Measurements from ENCODE around the gene NR3C1. TPM values are rescaled to one million over a fixed set of nuclear protein-coding genes. Genes with fewer than 3 reads are reported as not detected.

The NR3C1 gene
- total and polyA plus RNA-seq, 7 donors, result 5.5 to 65.6 (median 36.0) TPM

DNA sequence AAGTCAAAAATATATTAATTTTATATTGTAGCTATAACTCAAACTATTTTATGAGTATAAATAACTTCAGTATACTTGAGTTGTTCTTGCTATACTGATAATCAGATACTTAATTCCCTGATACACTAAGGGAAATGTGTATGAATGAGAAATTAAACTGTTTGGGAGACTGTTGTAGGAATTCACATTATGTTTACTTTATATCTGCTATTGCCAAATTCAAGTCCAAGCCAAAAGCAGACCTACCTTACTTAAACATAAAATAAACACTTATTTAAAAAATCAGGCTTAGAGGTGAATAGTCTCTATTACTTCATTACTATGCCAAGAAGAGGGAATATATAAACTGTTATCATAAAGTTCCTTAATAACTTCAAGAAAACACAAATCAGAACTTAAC is 13.2 kb downstream of the NR3C1 start:
- H3K4me3 ChIP-seq, result no peak overlapping the region
- DNase-seq, result no peak
- intact Hi-C loops (cut with DNase I), result no loop called here
- TF ChIP-seq, protein P1, sequence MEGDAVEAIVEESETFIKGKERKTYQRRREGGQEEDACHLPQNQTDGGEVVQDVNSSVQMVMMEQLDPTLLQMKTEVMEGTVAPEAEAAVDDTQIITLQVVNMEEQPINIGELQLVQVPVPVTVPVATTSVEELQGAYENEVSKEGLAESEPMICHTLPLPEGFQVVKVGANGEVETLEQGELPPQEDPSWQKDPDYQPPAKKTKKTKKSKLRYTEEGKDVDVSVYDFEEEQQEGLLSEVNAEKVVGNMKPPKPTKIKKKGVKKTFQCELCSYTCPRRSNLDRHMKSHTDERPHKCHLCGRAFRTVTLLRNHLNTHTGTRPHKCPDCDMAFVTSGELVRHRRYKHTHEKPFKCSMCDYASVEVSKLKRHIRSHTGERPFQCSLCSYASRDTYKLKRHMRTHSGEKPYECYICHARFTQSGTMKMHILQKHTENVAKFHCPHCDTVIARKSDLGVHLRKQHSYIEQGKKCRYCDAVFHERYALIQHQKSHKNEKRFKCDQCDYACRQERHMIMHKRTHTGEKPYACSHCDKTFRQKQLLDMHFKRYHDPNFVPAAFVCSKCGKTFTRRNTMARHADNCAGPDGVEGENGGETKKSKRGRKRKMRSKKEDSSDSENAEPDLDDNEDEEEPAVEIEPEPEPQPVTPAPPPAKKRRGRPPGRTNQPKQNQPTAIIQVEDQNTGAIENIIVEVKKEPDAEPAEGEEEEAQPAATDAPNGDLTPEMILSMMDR (IDR thresholded peaks at IDR 0.05), result no peak
- TF ChIP-seq EP300 (IDR thresholded peaks at IDR 0.05), result no peak
- no peak for TF ChIP-seq POLR2A (IDR thresholded peaks at IDR 0.05)
- no peak for TF ChIP-seq POLR2AphosphoS5 (IDR thresholded peaks at IDR 0.05)
- H3K27ac ChIP-seq, result no peak overlapping the region
- peaks cover 0 to 74% (median 39%) of the 10 kb centered on the region in 4 donors for H3K4me1 ChIP-seq
- H3K27me3 ChIP-seq, result no peaks in the 10 kb centered on the region
- peaks cover 0 to 6% (median under 1%) of the 10 kb centered on the region in 4 donors for H3K9me3 ChIP-seq
- H3K36me3 ChIP-seq, result no peaks in the 10 kb centered on the region

DNA sequence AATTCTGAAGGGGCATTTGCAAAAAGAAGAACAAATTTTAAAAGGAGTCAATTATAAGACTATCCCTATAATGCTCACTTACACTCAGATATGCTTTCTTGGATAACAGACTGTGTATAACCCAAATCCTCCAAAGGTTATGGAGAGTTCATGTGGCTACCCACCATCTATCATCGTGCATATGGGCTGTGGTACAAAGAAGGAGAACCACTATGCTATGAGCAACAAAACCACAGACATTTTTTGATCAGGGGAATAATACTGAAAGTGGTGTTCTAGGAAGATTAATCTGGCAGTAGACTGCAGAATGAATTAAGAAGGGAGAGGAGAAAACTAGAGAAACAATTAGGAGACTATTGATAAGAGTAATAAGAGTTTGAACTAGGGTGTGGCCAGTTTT is 16.8 kb downstream of the NR3C1 start:
- Histone ChIP-seq H3K9me3 (peaks cover 0 to 10% (median 6%) of the 10 kb centered on the region in 4 donors), H3K4me3 (no peak overlapping the region), H3K27me3 (no peaks in the 10 kb centered on the region), H3K27ac (no peak overlapping the region), H3K4me1 (peaks cover 0 to 40% (median 23%) of the 10 kb centered on the region in 4 donors), H3K36me3 (no peaks in the 10 kb centered on the region)
- intact Hi-C loops (cut with DNase I), result no loop called here
- 63 to 78% methylated on average over 1 of the region's 1 CpG for WGBS, 2 donors
- DNase-seq, result no peak
- TF ChIP-seq, protein P1 (IDR thresholded peaks at IDR 0.05), result no peak
- TF ChIP-seq POLR2A (IDR thresholded peaks at IDR 0.05) (no peak), EP300 (IDR thresholded peaks at IDR 0.05) (no peak), POLR2AphosphoS5 (IDR thresholded peaks at IDR 0.05) (no peak)

DNA sequence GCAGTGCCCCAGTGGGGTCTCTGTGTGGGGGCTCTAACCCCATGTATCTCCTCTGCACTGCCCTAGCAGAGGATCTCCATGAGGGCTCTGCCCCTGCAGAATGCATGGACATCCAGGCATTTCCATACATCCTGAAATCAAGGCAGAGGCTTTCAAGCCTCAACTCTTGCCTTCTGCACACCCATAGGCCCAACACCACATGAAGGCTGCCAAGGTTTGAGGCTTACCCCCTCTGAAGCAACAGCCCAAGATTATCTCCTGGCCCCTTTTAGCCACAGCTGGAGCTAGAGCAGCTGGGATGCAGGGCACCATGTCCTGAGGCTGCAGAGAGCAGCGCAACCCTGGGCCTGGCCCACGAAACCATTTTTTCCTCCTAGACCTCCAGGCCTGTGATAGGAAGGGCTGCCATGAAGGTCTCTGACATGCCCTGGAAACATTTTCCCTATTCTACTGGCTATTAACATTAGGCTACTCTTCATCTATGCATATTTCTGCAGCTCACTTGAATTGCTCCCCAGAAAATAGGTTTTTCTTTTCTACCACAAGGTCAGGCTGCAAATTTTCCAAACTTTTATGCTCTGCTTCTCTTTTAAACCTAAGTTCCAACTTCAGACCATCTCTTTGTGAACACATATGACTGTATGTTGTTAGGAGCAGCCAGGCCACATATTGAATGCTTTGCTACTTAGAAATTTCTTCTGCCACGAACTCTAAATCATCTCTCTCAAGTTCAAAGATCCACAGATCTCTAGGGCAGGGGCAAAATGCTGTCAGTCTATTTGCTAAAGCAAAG is 18.4 kb downstream of the NR3C1 start:
- WGBS, 2 donors, result 86 to 98% methylated on average over 3 of the region's 3 CpGs
- Histone ChIP-seq H3K27me3 (no peaks in the 10 kb centered on the region), H3K27ac (no peak overlapping the region), H3K9me3 (peaks cover 0 to 10% (median 6%) of the 10 kb centered on the region in 4 donors), H3K36me3 (no peaks in the 10 kb centered on the region), H3K4me1 (peaks cover 0 to 23% (median 10%) of the 10 kb centered on the region in 4 donors), H3K4me3 (no peak overlapping the region)
- intact Hi-C loops (cut with DNase I), result no loop called here
- TF ChIP-seq POLR2AphosphoS5 (IDR thresholded peaks at IDR 0.05) (no peak), EP300 (IDR thresholded peaks at IDR 0.05) (no peak), POLR2A (IDR thresholded peaks at IDR 0.05) (no peak)
- TF ChIP-seq, protein P1 (IDR thresholded peaks at IDR 0.05), result no peak
- no peak for DNase-seq

DNA sequence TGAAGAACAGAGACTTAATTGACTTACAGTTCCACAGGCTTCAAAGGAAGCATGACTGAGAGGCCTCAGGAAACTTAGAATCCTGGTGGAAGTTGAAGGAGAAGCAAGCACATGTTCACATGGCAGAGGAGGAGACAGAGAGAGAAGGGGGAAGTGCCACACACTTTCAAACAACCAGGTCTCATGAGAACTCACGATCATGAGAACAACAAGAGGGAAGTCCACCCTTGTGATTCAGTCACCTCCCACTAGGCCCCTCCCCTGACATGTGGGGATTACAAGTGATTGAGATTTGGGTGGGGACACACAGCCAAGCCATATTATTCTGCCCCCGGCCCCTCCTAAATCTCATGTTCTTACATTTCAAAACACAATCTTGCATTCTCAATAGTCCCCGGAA is 19.5 kb downstream of the NR3C1 start:
- 84 to 93% methylated on average over 3 of the region's 3 CpGs for WGBS, 2 donors
- no peak for DNase-seq
- TF ChIP-seq POLR2AphosphoS5 (IDR thresholded peaks at IDR 0.05) (no peak), POLR2A (IDR thresholded peaks at IDR 0.05) (no peak), EP300 (IDR thresholded peaks at IDR 0.05) (no peak)
- TF ChIP-seq, protein P1 (IDR thresholded peaks at IDR 0.05), result no peak
- Histone ChIP-seq H3K36me3 (no peaks in the 10 kb centered on the region), H3K27me3 (no peaks in the 10 kb centered on the region), H3K4me1 (peaks cover 0 to 12% (median 3%) of the 10 kb centered on the region in 4 donors), H3K9me3 (peaks cover 0 to 10% (median 6%) of the 10 kb centered on the region in 4 donors), H3K4me3 (no peak overlapping the region), H3K27ac (no peak overlapping the region)
- intact Hi-C loops (cut with DNase I), result no loop called here

All from sigmoid colon (tissue), 7 donors.